Spleen (tissue), 7 donors: ENCODE results near the gene ODAD4.

Experiments
- POLR2A ChIP-seq, 3 donors: fragments of 450-650 bp; IDR thresholded peaks; one replicate each; pipeline ENCODE4 v1.5.1; 2017; ENCODE audit warnings: antibody characterized with exemption in 3 of 3, mild to moderate bottlenecking in 1 of 3
- TF ChIP-seq, protein P1 (sequence below), 11 experiments: fragments of 200-600 bp in 7 of 11; fragments of 450-650 bp in 4 of 11; sonication (generic) in 4 of 11; IDR thresholded peaks in 8 of 11; conservative IDR thresholded peaks in 3 of 11; 1 replicate in 7 of 11; 2 replicates in 4 of 11; pipeline versions ENCODE4 v1.4.0 to v1.8.0; 2016 to 2021; ENCODE audit warnings: antibody characterized with exemption in 11 of 11, inconsistent platforms in 4 of 11, mild to moderate bottlenecking in 1 of 11
- donor health status: DM: no; HTN: no; CAD: no; lungs with moderate emphysema.
- donor health status: DM: no; HTN: no; CAD: no.
- donor health status: DM: no; HTN: no; CAD: no.

DNA sequence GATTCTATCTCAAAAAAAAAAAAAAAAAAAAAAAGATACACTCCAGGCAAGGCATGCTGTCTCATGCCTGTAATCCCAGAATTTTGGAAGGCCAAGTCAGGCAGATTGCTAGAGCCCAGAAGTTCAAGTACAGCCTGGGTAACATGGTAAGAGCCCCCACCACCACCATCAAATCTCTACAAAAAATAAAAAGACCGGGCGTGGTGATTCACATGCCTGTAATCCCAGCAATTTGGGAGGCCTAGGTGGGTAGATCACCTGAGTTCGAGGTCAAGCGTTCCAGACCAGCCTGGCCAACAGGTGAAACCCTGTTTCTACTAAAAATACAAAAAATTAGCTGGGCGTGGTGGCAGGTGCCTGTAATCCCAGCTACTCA, 9.8 kb upstream of the ODAD4 start:
- TF ChIP-seq, protein P1, sequence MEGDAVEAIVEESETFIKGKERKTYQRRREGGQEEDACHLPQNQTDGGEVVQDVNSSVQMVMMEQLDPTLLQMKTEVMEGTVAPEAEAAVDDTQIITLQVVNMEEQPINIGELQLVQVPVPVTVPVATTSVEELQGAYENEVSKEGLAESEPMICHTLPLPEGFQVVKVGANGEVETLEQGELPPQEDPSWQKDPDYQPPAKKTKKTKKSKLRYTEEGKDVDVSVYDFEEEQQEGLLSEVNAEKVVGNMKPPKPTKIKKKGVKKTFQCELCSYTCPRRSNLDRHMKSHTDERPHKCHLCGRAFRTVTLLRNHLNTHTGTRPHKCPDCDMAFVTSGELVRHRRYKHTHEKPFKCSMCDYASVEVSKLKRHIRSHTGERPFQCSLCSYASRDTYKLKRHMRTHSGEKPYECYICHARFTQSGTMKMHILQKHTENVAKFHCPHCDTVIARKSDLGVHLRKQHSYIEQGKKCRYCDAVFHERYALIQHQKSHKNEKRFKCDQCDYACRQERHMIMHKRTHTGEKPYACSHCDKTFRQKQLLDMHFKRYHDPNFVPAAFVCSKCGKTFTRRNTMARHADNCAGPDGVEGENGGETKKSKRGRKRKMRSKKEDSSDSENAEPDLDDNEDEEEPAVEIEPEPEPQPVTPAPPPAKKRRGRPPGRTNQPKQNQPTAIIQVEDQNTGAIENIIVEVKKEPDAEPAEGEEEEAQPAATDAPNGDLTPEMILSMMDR (IDR thresholded peaks at IDR 0.05 in 8 of 11, conservative IDR thresholded peaks at IDR 0.05 in 3 of 11): no peak
- no peak for TF ChIP-seq POLR2A (IDR thresholded peaks at IDR 0.05)
